ENCODE results near the gene DGCR8.

DGCR8 gene

GRCh38 chr22:20052309-20053259 lies 27.5 kb upstream of the DGCR8 start:
- no peak for DNase-seq (ENCODE audit: low read depth)

GRCh38 chr22:20053407-20054033 lies 26.5 kb upstream of the DGCR8 start:
- DNase-seq (ENCODE audit: low read depth), result no peak

GRCh38 chr22:20054034-20054427 lies 26.0 kb upstream of the DGCR8 start:
- no peak for DNase-seq (ENCODE audit: low read depth)

- DNase-seq (ENCODE audit: low read depth), result no peak
These were observed 25.6 kb upstream of the DGCR8 start for GRCh38 chr22:20054485-20054884.

- DNase-seq (ENCODE audit: low read depth), result no peak
These were observed 24.9 kb upstream of the DGCR8 start for GRCh38 chr22:20055144-20055543.

- DNase-seq (ENCODE audit: low read depth), result no peak
These were observed 24.4 kb upstream of the DGCR8 start for GRCh38 chr22:20055654-20056053.

- no peak for DNase-seq (ENCODE audit: low read depth)
These were observed 23.9 kb upstream of the DGCR8 start for GRCh38 chr22:20056161-20056560.

GRCh38 chr22:20056696-20057386 lies 23.2 kb upstream of the DGCR8 start:
- DNase-seq (ENCODE audit: low read depth), result no peak

GRCh38 chr22:20057596-20058268 lies 22.3 kb upstream of the DGCR8 start:
- no peak for DNase-seq (ENCODE audit: low read depth)

- no peak for DNase-seq (ENCODE audit: low read depth)
These were observed 20.9 kb upstream of the DGCR8 start for GRCh38 chr22:20058989-20059770.

GRCh38 chr22:20060700-20061480 lies 19.2 kb upstream of the DGCR8 start:
- DNase-seq (ENCODE audit: low read depth), result no peak

GRCh38 chr22:20061481-20061861 lies 18.6 kb upstream of the DGCR8 start:
- DNase-seq (ENCODE audit: low read depth), result no peak

GRCh38 chr22:20062043-20062765 lies 17.8 kb upstream of the DGCR8 start:
- no peak for DNase-seq (ENCODE audit: low read depth)

- DNase-seq (ENCODE audit: low read depth), result no peak
These were observed 17.3 kb upstream of the DGCR8 start for GRCh38 chr22:20062766-20063083.

GRCh38 chr22:20063271-20064139 lies 16.5 kb upstream of the DGCR8 start:
- no peak for DNase-seq (ENCODE audit: low read depth)

- no peak for DNase-seq (ENCODE audit: low read depth)
These were observed 15.9 kb upstream of the DGCR8 start for GRCh38 chr22:20064140-20064480.

GRCh38 chr22:20064545-20065262 lies 15.3 kb upstream of the DGCR8 start:
- no peak for DNase-seq (ENCODE audit: low read depth)

GRCh38 chr22:20065896-20066616 lies 14.0 kb upstream of the DGCR8 start:
- no peak for DNase-seq (ENCODE audit: low read depth)

All from activated gamma-delta T cell treated with anti-CD3 and anti-CD28 coated beads, Interleukin-2, amount 50 U/mL, for 16 hours (primary cell).